Measurements from ENCODE around the gene HSF5. TPM values are rescaled to one million over a fixed set of nuclear protein-coding genes. Genes with fewer than 3 reads are reported as not detected.

The HSF5 gene
- total and polyA plus RNA-seq, 7 experiments from 2014 or later: 0.34 to 4.0 (median 3.0) TPM

GRCh38 chr17:58375256-58375655, 113.0 kb downstream of the HSF5 start:
- CTCF ChIA-PET: no interaction called here

GRCh38 chr17:58373923-58374322, 114.3 kb downstream of the HSF5 start:
- no peaks in the 10 kb centered on the region for H3K9me3 ChIP-seq (ENCODE audit: control insufficient read depth in 2 of 3, low read length in 3 of 3)
- H3K27ac Mint-ChIP-seq: no peak overlapping the region
- POLR2A ChIA-PET: interaction anchor here (1.4 kb wide), 2 partner anchors 12 to 22 kb away, joined by 4 to 5 read pairs; partner anchors contain the start of gene SUPT4H1

More at GRCh38 chr17:58375256-58375655, 113.0 kb downstream of the HSF5 start:
- Mint-ChIP-seq H3K27me3 (no peaks in the 10 kb centered on the region), H3K4me3 (no peak overlapping the region), H3K36me3 (peaks cover 0 to 16% (median 4%) of the 10 kb centered on the region in 5 donors), H3K9me3 (peaks cover 0 to 1% (median 0%) of the 10 kb centered on the region in 11 donors), H3K4me1 (peaks cover 26 to 37% (median 34%) of the 10 kb centered on the region in 7 donors), H3K27ac (no peak overlapping the region)
- Histone ChIP-seq H3K4me3 (ENCODE audit: low read length) (no peak overlapping the region), H3K27ac (ENCODE audit: low read depth, low read length) (no peak overlapping the region), H3K9me3 (ENCODE audit: control insufficient read depth in 2 of 3, low read length in 3 of 3) (no peaks in the 10 kb centered on the region), H3K4me1 (ENCODE audit: control insufficient read depth in 2 of 2, insufficient read depth in 2 of 2, low read length in 2 of 2) (peaks cover 9 to 18% of the 10 kb centered on the region in 2 donors), H3K27me3 (ENCODE audit: control insufficient read depth in 2 of 2, insufficient read depth in 2 of 2, low read length in 2 of 2) (no peaks in the 10 kb centered on the region), H3K36me3 (ENCODE audit: control insufficient read depth in 2 of 3, insufficient read depth in 3 of 3, low read length in 3 of 3) (peaks cover 0 to 6% (median 0%) of the 10 kb centered on the region in 3 experiments)
- POLR2A ChIA-PET: no interaction called here
- ATAC-seq (peak; percentile 46), DNase-seq (no peak)
- intact Hi-C loops (cut with micrococcal nuclease): no loop called here

DNA sequence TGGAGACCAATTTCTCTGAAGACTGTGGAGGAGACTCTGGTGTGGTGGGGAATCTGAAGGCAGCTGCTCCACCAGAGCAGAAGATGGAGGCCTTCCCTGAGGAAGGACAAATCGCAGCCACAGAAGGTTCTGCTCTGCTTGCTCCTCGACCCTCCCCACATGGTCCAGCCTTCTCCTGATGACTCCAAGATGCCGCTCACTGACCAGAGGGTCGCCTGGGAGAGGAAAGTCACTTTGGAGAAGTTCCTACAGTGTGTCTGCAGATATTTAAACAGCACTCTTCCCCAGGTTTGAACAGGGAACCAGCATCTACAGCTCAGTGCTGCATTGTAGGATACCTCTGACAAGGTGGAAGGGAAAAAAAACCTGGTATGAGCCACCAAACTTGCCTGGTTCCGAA, 115.2 kb downstream of the HSF5 start:
- Mint-ChIP-seq H3K4me1 (peaks cover 10 to 25% (median 17%) of the 10 kb centered on the region in 7 donors), H3K36me3 (peaks cover 0 to 25% (median 5%) of the 10 kb centered on the region in 5 donors), H3K9me3 (peaks cover 0 to 1% (median 0%) of the 10 kb centered on the region in 11 donors), H3K4me3 (no peak overlapping the region), H3K27ac (peak overlapping the region in 1 of 9 donors; percentile 28), H3K27me3 (no peaks in the 10 kb centered on the region)
- Histone ChIP-seq H3K27me3 (ENCODE audit: control insufficient read depth in 2 of 2, insufficient read depth in 2 of 2, low read length in 2 of 2) (no peaks in the 10 kb centered on the region), H3K4me1 (ENCODE audit: control insufficient read depth in 2 of 2, insufficient read depth in 2 of 2, low read length in 2 of 2) (peaks cover 3 to 13% of the 10 kb centered on the region in 2 donors), H3K36me3 (ENCODE audit: control insufficient read depth in 2 of 3, insufficient read depth in 3 of 3, low read length in 3 of 3) (peaks cover 0 to 6% (median 0%) of the 10 kb centered on the region in 3 experiments), H3K9me3 (ENCODE audit: control insufficient read depth in 2 of 3, low read length in 3 of 3) (no peaks in the 10 kb centered on the region), H3K27ac (ENCODE audit: low read depth, low read length) (no peak overlapping the region), H3K4me3 (ENCODE audit: low read length) (no peak overlapping the region)
- CTCF ChIA-PET: no interaction called here
- intact Hi-C loops (cut with micrococcal nuclease): no loop called here
- DNase-seq (no peak), ATAC-seq (no peak)
- POLR2A ChIA-PET: no interaction called here

More at GRCh38 chr17:58373923-58374322, 114.3 kb downstream of the HSF5 start:
- Histone ChIP-seq H3K4me1 (ENCODE audit: control insufficient read depth in 2 of 2, insufficient read depth in 2 of 2, low read length in 2 of 2) (peaks cover 9 to 17% of the 10 kb centered on the region in 2 donors), H3K4me3 (ENCODE audit: low read length) (no peak overlapping the region), H3K27me3 (ENCODE audit: control insufficient read depth in 2 of 2, insufficient read depth in 2 of 2, low read length in 2 of 2) (no peaks in the 10 kb centered on the region), H3K27ac (ENCODE audit: low read depth, low read length) (no peak overlapping the region), H3K36me3 (ENCODE audit: control insufficient read depth in 2 of 3, insufficient read depth in 3 of 3, low read length in 3 of 3) (peaks cover 0 to 6% (median 0%) of the 10 kb centered on the region in 3 experiments)
- ATAC-seq: no peak
- Mint-ChIP-seq H3K27me3 (no peaks in the 10 kb centered on the region), H3K4me1 (peaks cover 17 to 31% (median 24%) of the 10 kb centered on the region in 7 donors), H3K9me3 (peaks cover 0 to 1% (median 0%) of the 10 kb centered on the region in 11 donors), H3K36me3 (peaks cover 0 to 23% (median 5%) of the 10 kb centered on the region in 5 donors), H3K4me3 (no peak overlapping the region)
- DNase-seq: no peak
- CTCF ChIA-PET: no interaction called here
- intact Hi-C loops (cut with micrococcal nuclease): no loop called here

DNA sequence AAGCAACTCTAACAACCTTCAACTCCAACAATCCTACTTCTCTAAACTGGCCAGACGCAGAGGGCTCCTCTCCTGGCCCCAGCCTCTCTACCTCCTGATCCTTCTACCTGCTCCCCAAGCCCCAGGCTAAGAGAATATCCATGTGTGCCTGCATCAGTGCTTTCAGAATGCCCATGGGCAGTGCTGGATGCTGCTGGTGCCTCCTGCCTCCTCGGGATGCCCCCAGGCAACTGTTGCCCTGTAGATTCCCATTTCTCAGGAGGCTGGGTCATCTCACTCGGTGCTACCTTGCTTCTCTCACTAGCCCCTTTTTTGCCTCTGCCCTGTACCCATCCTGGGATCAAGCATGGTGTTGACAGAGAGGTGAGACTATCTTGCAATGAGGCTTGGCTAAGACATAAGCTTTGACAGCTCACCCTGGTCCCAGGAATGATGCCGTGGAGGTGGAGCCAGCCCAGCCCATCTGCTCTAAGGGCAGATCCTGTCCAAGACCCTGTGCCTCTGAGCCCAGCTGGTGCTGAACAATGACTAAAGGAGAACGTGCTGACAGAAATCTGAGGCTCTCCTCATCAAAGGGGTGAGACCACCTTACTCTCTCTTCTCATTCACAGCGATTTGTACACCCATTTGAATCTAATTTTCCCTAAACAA, 116.8 kb downstream of the HSF5 start:
- Histone ChIP-seq H3K9me3 (ENCODE audit: control insufficient read depth in 2 of 3, low read length in 3 of 3) (no peaks in the 10 kb centered on the region), H3K4me1 (ENCODE audit: control insufficient read depth in 2 of 2, insufficient read depth in 2 of 2, low read length in 2 of 2) (peaks cover 0 to 13% of the 10 kb centered on the region in 2 donors), H3K27ac (ENCODE audit: low read depth, low read length) (no peak overlapping the region), H3K36me3 (ENCODE audit: control insufficient read depth in 2 of 3, insufficient read depth in 3 of 3, low read length in 3 of 3) (peaks cover 0 to 6% (median 0%) of the 10 kb centered on the region in 3 experiments), H3K27me3 (ENCODE audit: control insufficient read depth in 2 of 2, insufficient read depth in 2 of 2, low read length in 2 of 2) (no peaks in the 10 kb centered on the region), H3K4me3 (ENCODE audit: low read length) (no peak overlapping the region)
- Mint-ChIP-seq H3K27ac (peak overlapping the region in 1 of 9 donors; percentile 23), H3K36me3 (peaks cover 0 to 28% (median 5%) of the 10 kb centered on the region in 5 donors), H3K27me3 (no peaks in the 10 kb centered on the region), H3K4me1 (peaks cover 1 to 18% (median 6%) of the 10 kb centered on the region in 7 donors), H3K4me3 (no peak overlapping the region), H3K9me3 (peaks cover 0 to 1% (median 0%) of the 10 kb centered on the region in 11 donors)
- POLR2A ChIA-PET: no interaction called here
- ATAC-seq: no peak
- CTCF ChIA-PET: no interaction called here
- intact Hi-C loops (cut with micrococcal nuclease): no loop called here
- no peak for DNase-seq

- Histone ChIP-seq H3K36me3 (ENCODE audit: control insufficient read depth in 2 of 3, insufficient read depth in 3 of 3, low read length in 3 of 3) (peaks cover 0 to 6% (median 0%) of the 10 kb centered on the region in 3 experiments), H3K4me3 (ENCODE audit: low read length) (no peak overlapping the region), H3K4me1 (ENCODE audit: control insufficient read depth in 2 of 2, insufficient read depth in 2 of 2, low read length in 2 of 2) (peaks cover 0 to 13% of the 10 kb centered on the region in 2 donors), H3K27ac (ENCODE audit: low read depth, low read length) (no peak overlapping the region), H3K27me3 (ENCODE audit: control insufficient read depth in 2 of 2, insufficient read depth in 2 of 2, low read length in 2 of 2) (no peaks in the 10 kb centered on the region), H3K9me3 (ENCODE audit: control insufficient read depth in 2 of 3, low read length in 3 of 3) (no peaks in the 10 kb centered on the region)
- Mint-ChIP-seq H3K36me3 (peaks cover 0 to 28% (median 5%) of the 10 kb centered on the region in 5 donors), H3K27ac (no peak overlapping the region), H3K9me3 (peaks cover 0 to 1% (median 0%) of the 10 kb centered on the region in 11 donors), H3K4me3 (peak overlapping the region in 1 of 10 donors; percentile 47), H3K4me1 (peaks cover 4 to 21% (median 13%) of the 10 kb centered on the region in 7 donors), H3K27me3 (no peaks in the 10 kb centered on the region)
- intact Hi-C loops (cut with micrococcal nuclease): no loop called here
- ATAC-seq (no peak), DNase-seq (no peak)
- ChIA-PET POLR2A (no interaction called here), CTCF (no interaction called here)
These were observed 117.5 kb downstream of the HSF5 start for GRCh38 chr17:58370716-58371115.

- H3K27ac ChIP-seq (ENCODE audit: low read depth, low read length): no peak overlapping the region
- Mint-ChIP-seq H3K9me3 (peaks cover 0 to 1% (median 0%) of the 10 kb centered on the region in 11 donors), H3K4me3 (peak overlapping the region in 1 of 10 donors; percentile 47), H3K36me3 (peaks cover 0 to 28% (median 5%) of the 10 kb centered on the region in 5 donors), H3K4me1 (peaks cover 4 to 24% (median 13%) of the 10 kb centered on the region in 7 donors), H3K27me3 (no peaks in the 10 kb centered on the region), H3K27ac (no peak overlapping the region)
- H3K9me3 ChIP-seq (ENCODE audit: control insufficient read depth in 2 of 3, low read length in 3 of 3): no peaks in the 10 kb centered on the region
- peaks cover 0 to 6% (median 0%) of the 10 kb centered on the region in 3 experiments for H3K36me3 ChIP-seq (ENCODE audit: control insufficient read depth in 2 of 3, insufficient read depth in 3 of 3, low read length in 3 of 3)
- ATAC-seq: no peak
- no peak overlapping the region for H3K4me3 ChIP-seq (ENCODE audit: low read length)
- H3K27me3 ChIP-seq (ENCODE audit: control insufficient read depth in 2 of 2, insufficient read depth in 2 of 2, low read length in 2 of 2): no peaks in the 10 kb centered on the region
- ChIA-PET CTCF (no interaction called here), POLR2A (interaction anchor here (1.2 kb wide), 1 partner anchor 19 kb away, joined by 5 read pairs; the partner anchor contains the start of gene SUPT4H1)
- DNase-seq: no peak
- intact Hi-C loops (cut with micrococcal nuclease): no loop called here
- peaks cover 0 to 13% of the 10 kb centered on the region in 2 donors for H3K4me1 ChIP-seq (ENCODE audit: control insufficient read depth in 2 of 2, insufficient read depth in 2 of 2, low read length in 2 of 2)
These were observed 117.9 kb downstream of the HSF5 start for GRCh38 chr17:58370309-58370708.

Data from naive thymus-derived CD4-positive, alpha-beta T cell (primary cell).